Measurements from ENCODE around the gene KRT84.

The KRT84 gene

GRCh38 chr12:52336641-52337040, 48.8 kb downstream of the KRT84 start:
- ChIA-PET POLR2A (no interaction called here), CTCF (interaction anchor here (2.0 kb wide), 1 partner anchor 8 kb away, joined by 10 read pairs; no protein-coding TSS in a partner anchor)
- TF ChIP-seq CTCF (IDR thresholded peaks at IDR 0.05; ENCODE audit: control extremely low read depth, extremely low read depth, low read depth, missing control alignments): no peak
- DNase-seq (ENCODE audit: extremely low spot score): no peak

- DNase-seq (ENCODE audit: extremely low spot score): no peak
- no peak for TF ChIP-seq CTCF (IDR thresholded peaks at IDR 0.05; ENCODE audit: control extremely low read depth, extremely low read depth, low read depth, missing control alignments)
- ChIA-PET POLR2A (no interaction called here), CTCF (interaction anchor here (2.0 kb wide), 1 partner anchor 8 kb away, joined by 10 read pairs; no protein-coding TSS in a partner anchor)
Measured at GRCh38 chr12:52335598-52336262, 49.7 kb downstream of the KRT84 start.

- ChIA-PET POLR2A (no interaction called here), CTCF (no interaction called here)
- DNase-seq (ENCODE audit: extremely low spot score): no peak
Measured at GRCh38 chr12:52334185-52334584, 51.3 kb downstream of the KRT84 start.

GRCh38 chr12:52333321-52333720, 52.1 kb downstream of the KRT84 start:
- DNase-seq (ENCODE audit: extremely low spot score): no peak
- TF ChIP-seq CTCF (IDR thresholded peaks at IDR 0.05; ENCODE audit: control extremely low read depth, extremely low read depth, low read depth, missing control alignments): no peak
- ChIA-PET POLR2A (no interaction called here), CTCF (no interaction called here)

More at GRCh38 chr12:52334185-52334584, 51.3 kb downstream of the KRT84 start:
- TF ChIP-seq CTCF (IDR thresholded peaks at IDR 0.05; ENCODE audit: control extremely low read depth, extremely low read depth, low read depth, missing control alignments): no peak

GRCh38 chr12:52332381-52332780, 53.1 kb downstream of the KRT84 start:
- ChIA-PET CTCF (interaction anchor here (1.2 to 2.1 kb wide), 3 partner anchors 10 to 175 kb away, joined by 3 to 9 read pairs (median 4); no protein-coding TSS in a partner anchor), POLR2A (no interaction called here)
- no peak for TF ChIP-seq CTCF (IDR thresholded peaks at IDR 0.05; ENCODE audit: control extremely low read depth, extremely low read depth, low read depth, missing control alignments)
- no peak for DNase-seq (ENCODE audit: extremely low spot score)

- TF ChIP-seq CTCF (IDR thresholded peaks at IDR 0.05; ENCODE audit: control extremely low read depth, extremely low read depth, low read depth, missing control alignments): no peak
- CTCF ChIA-PET: interaction anchor here (1.0 to 2.1 kb wide), 4 partner anchors 10 to 174 kb away, joined by 3 to 9 read pairs (median 4); no protein-coding TSS in a partner anchor
- POLR2A ChIA-PET: no interaction called here
- no peak for DNase-seq (ENCODE audit: extremely low spot score)
Measured at GRCh38 chr12:52331833-52332232, 53.6 kb downstream of the KRT84 start.
